Heart left ventricle (tissue), 13 donors: ENCODE measurements around the gene SET.

Experiments used
- POLR2A ChIP-seq, 2 donors: fragments of 450-650 bp; IDR thresholded peaks; one replicate each; pipeline ENCODE4 v1.6.1; 2017; ENCODE audit warnings: antibody characterized with exemption in 2 of 2, mild to moderate bottlenecking in 2 of 2, moderate library complexity in 2 of 2
- TF ChIP-seq, protein P1 (sequence below), 12 donors: fragments of 200-600 bp; sonication (generic) in 4 of 12; IDR thresholded peaks; one replicate each; pipeline versions ENCODE4 v1.5.0 to v1.8.0; 2018 to 2022; ENCODE audit warnings: antibody characterized with exemption in 12 of 12, mild to moderate bottlenecking in 5 of 12
- donor health status: ischemic (EF 13 %, LVEDD 7.1; RV severe dilation, severe dysfunction).
- donor health status: DM: no; HTN: yes; CAD: no.
- donor health status: DM: no; HTN: no; CAD: no.
- donor health status: ischemic (EF 25% LVEDD 6.9; RV normal size, moderate dysfunction).
- donor health status: ischemic (EF 25% LVEDD 5.7; RV mildly dilated, moderate dysfunction).
- donor health status: ischemic (EF 35%, LVEDD 5.7; RV mildly dilated, moderate dysfunction).
- donor health status: nonischemic (EF 11% LVEDD 7.7; RV severe dilation, severe dysfunction).
- donor health status: DM: yes; HTN: yes; CAD: no.
- donor health status: PGD.
- donor health status: ischemic (EF 29% LVEDD 5.4; RV normal size, mild dysfunction).
- donor health status: nonischemic (EF 23%, LVEDD 6.1; RV moderate dilation, normal function).

- TF ChIP-seq, protein P1, sequence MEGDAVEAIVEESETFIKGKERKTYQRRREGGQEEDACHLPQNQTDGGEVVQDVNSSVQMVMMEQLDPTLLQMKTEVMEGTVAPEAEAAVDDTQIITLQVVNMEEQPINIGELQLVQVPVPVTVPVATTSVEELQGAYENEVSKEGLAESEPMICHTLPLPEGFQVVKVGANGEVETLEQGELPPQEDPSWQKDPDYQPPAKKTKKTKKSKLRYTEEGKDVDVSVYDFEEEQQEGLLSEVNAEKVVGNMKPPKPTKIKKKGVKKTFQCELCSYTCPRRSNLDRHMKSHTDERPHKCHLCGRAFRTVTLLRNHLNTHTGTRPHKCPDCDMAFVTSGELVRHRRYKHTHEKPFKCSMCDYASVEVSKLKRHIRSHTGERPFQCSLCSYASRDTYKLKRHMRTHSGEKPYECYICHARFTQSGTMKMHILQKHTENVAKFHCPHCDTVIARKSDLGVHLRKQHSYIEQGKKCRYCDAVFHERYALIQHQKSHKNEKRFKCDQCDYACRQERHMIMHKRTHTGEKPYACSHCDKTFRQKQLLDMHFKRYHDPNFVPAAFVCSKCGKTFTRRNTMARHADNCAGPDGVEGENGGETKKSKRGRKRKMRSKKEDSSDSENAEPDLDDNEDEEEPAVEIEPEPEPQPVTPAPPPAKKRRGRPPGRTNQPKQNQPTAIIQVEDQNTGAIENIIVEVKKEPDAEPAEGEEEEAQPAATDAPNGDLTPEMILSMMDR (IDR thresholded peaks at IDR 0.05): no peak
- TF ChIP-seq POLR2A (IDR thresholded peaks at IDR 0.05): no peak
These were observed 312 bp downstream of the SET start for GRCh38 chr9:128689293-128689774.
